Glutamatergic neuron (in vitro differentiated cells): ENCODE data around the gene MNX1. TPM values are rescaled to one million over a fixed set of nuclear protein-coding genes. Genes with fewer than 3 reads are reported as not detected.

Source experiments
- DNase-seq: peaks from one replicate; pipeline ENCODE4 v3.0.0; 2022
- H3K27ac Mint-ChIP-seq: one replicate; pipeline ENCODE4 v1.8.0; 2020; ENCODE audit warnings: mild to moderate bottlenecking, mixed read lengths, inconsistent platforms; ENCODE audit not compliant: unreplicated experiment
- H3K27me3 Mint-ChIP-seq: one replicate; pipeline ENCODE4 v1.8.0; 2020; ENCODE audit warnings: mild to moderate bottlenecking, moderate library complexity, mixed read lengths, inconsistent platforms; ENCODE audit not compliant: unreplicated experiment
- H3K36me3 Mint-ChIP-seq: one replicate; pipeline ENCODE4 v1.8.0; 2020; ENCODE audit warnings: mild to moderate bottlenecking, mixed read lengths, inconsistent platforms; ENCODE audit not compliant: unreplicated experiment
- H3K4me1 Mint-ChIP-seq: one replicate; pipeline ENCODE4 v1.8.0; 2020; ENCODE audit warnings: mild to moderate bottlenecking, low read depth, mixed read lengths, inconsistent platforms; ENCODE audit not compliant: unreplicated experiment
- H3K4me3 Mint-ChIP-seq: one replicate; pipeline ENCODE4 v1.8.0; 2020; ENCODE audit warnings: mild to moderate bottlenecking, mixed read lengths, inconsistent platforms; ENCODE audit not compliant: unreplicated experiment
- H3K9me3 Mint-ChIP-seq: one replicate; pipeline ENCODE4 v1.8.0; 2020; ENCODE audit warnings: mild to moderate bottlenecking, moderate library complexity, mixed read lengths, inconsistent platforms; ENCODE audit not compliant: unreplicated experiment
- CTCF ChIP-seq: fragments of 200-600 bp; sonication (generic); IDR thresholded peaks from one replicate; pipeline ENCODE4 v1.5.0; 2021; ENCODE audit not compliant: partially characterized antibody, unreplicated experiment
- total RNA-seq: library from RNA; stranded (reverse); fragmentation: NEBNext Ultra II Directional; extraction: Animal tissue kit (Norgen Biotek cat#: 25700); gene quantifications from one replicate; pipeline ENCODE4 v1.2.1, GENCODE V29; 2021; ENCODE audit not compliant: unreplicated experiment

Gene MNX1
- total RNA-seq, 1 donor from 2014 or later = 0.59 TPM

DNA sequence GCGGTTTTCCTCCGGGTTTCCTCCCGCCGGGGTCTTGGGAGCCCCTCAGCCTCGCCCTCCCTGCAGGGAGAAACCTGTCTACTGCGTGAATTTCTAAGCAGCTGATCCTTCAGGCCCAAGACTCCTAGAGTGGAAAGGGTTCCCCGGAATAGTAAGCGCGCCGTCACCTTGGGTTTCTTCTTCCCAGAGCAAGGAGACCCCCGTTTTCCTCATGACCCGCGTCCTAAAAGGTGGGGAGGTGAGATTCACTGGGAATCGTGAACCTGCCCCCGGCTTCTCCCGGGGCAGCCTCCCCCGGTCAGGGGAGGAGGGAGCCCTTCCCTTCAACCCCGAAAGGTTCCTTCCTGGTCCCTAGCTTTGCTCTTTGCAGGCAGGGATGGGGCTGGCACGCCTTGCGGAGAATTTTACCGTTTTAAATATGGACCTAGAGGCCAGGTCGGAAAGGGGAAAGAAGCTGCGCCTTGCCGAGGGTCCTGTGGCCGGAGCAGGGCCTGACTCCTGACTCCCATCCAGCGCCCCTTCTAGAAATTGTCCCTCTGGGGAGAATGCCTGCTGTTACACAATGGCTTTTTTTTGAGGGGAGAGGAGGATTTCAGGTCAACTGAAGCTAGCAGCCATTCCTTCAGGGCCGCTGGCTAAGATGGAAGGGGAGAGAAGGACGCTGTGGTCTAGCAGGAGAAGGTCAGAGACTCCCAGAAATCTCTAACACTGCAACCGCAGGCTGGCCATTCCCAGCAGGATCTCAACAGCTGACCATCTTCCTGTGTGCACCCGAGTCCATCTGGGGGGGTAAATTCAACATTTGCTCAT, 11.6 kb upstream of the MNX1 start:
- no peak for DNase-seq
- H3K9me3 Mint-ChIP-seq = peaks cover 14% of the 10 kb centered on the region
- peak overlapping the region; percentile 6 for H3K4me3 Mint-ChIP-seq
- no peaks in the 10 kb centered on the region for H3K36me3 Mint-ChIP-seq
- no peak overlapping the region for H3K27ac Mint-ChIP-seq
- TF ChIP-seq CTCF = no peak
- peaks cover 6% of the 10 kb centered on the region for H3K4me1 Mint-ChIP-seq
- H3K27me3 Mint-ChIP-seq = peaks cover 32% of the 10 kb centered on the region

DNA sequence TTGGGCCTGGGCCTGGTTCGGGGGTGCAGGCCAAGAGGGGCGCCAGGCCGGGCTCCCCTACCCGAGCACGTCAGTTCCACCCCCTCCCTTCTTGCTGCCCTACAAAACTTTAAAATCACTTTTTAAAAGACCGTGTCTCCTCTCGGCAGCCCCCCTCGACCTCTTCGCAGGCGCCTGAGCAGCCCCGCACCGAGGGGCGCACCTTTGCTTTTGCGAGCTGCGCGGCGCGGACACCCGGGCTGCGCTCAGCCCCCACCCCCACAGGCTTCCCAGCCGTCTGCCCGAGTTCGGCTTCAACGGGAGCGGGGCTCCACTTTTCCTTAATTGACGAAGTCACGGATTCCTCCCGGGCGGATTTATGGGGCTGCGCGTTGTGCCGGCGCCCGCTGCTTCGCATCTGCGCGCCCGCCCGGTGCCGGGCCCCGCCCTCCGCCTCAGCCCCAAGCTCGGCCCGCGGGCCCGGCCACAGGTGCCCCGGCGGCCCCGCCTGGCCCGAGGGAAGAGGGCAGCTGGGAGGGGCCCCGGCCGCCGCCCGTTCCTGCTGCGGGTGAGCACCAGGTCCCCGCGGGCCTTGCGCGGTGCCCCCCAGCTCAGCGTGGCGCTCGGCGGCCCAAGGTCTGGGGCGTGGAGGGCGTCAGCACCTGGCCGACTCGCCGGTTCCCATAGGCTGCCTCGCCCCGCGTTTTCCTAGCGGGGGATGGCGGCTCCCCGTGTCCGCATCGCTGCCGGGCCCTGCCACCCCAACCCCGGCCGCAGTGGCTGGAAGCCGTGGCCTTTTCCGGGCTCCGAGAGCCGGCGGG, 10.8 kb upstream of the MNX1 start:
- peaks cover 8% of the 10 kb centered on the region for H3K4me1 Mint-ChIP-seq
- H3K4me3 Mint-ChIP-seq = no peak overlapping the region
- H3K9me3 Mint-ChIP-seq = peaks cover 16% of the 10 kb centered on the region
- TF ChIP-seq CTCF = no peak
- no peaks in the 10 kb centered on the region for H3K36me3 Mint-ChIP-seq
- H3K27me3 Mint-ChIP-seq = peaks cover 34% of the 10 kb centered on the region
- no peak overlapping the region for H3K27ac Mint-ChIP-seq
- DNase-seq = no peak

DNA sequence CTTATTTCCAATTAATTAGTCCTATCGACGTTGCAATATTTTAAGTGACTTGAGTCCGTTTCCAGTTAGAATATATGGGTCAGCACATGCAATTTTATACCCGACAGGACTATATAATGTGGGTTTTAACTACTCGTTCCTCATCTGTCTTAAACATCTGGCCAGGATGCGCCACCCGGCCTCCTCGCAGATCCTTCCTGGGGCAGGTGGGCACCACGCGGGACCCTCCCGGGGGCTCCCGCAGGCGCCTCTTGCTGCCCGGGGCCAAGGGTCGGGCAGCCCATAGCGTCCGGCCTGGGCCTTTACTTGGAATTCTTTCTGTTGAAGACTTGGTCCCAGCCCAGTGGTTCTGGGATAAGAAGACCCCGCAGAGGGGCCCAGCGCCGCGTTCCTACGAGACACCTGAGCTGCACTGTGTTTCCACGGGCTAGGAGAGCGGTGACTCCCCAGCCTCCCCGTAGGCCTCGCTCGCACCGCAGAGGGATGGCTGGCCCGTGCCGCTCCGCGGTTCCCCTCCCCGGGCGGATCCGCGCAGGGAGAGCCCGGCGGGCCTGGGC, 10.1 kb upstream of the MNX1 start:
- H3K36me3 Mint-ChIP-seq = no peaks in the 10 kb centered on the region
- no peak for DNase-seq
- H3K27ac Mint-ChIP-seq = no peak overlapping the region
- H3K27me3 Mint-ChIP-seq = peaks cover 35% of the 10 kb centered on the region
- H3K9me3 Mint-ChIP-seq = peaks cover 19% of the 10 kb centered on the region
- peaks cover 10% of the 10 kb centered on the region for H3K4me1 Mint-ChIP-seq
- TF ChIP-seq CTCF = no peak
- H3K4me3 Mint-ChIP-seq = no peak overlapping the region

DNA sequence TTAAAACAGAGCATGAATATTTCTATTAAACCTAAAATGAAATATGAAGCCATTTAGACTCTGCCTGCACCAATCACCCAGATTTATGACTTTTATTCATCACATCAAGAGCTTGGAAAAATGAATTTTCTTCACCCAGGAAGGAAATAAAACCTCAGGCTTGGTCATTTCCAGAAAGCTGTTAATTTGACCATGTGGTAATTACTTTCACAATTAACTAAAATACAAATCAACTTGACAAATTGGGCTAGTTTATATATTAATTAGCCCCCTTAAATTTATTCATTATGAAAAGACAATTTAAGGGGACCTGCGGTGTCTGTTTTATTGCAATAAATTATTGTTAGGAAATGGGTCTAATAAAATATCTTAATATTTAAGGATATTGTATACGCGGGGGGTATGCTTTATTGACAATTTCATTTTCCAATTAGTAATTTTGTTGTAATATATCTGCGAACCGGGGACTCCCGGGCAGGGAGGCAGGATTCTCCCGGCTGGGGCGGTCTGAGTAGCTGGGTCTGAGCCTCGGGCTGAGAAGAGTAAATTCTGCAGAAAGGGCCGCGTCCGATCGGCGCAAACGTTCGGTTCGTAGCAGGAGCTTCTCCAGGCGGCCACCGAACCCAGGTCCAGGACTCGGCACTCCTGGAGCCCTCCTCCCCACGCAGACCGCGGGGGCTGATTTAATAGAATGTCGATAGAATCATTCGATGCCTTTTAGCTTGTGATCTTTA, 9.4 kb upstream of the MNX1 start:
- no peak for TF ChIP-seq CTCF
- no peak for DNase-seq
- Mint-ChIP-seq H3K36me3 (no peaks in the 10 kb centered on the region), H3K4me1 (peaks cover 12% of the 10 kb centered on the region), H3K9me3 (peaks cover 19% of the 10 kb centered on the region), H3K27me3 (peaks cover 34% of the 10 kb centered on the region), H3K27ac (no peak overlapping the region), H3K4me3 (no peak overlapping the region)
